GM04503 (cell line): ENCODE data around the gene PKDREJ.
"Not testable (repeated sequence)": the region's sequence is repeated elsewhere in the genome, so short reads cannot be mapped to it uniquely, and the experiment has no call there.

Experiments
- DNase-seq: peaks from one replicate; pipeline ENCODE4 v3.0.0-alpha.2; 2012; ENCODE audit warnings: low read depth

PKDREJ gene

GRCh38 chr22:46267431-46268279 is 4.5 kb upstream of the PKDREJ start, which contains the start of gene TTC38:
Gene TTC38, plus strand, starts transcription at chr22:46268008. Its CDS starts 32 bp downstream, at chr22:46268040.
- DNase-seq, result peak; percentile 30

DNA sequence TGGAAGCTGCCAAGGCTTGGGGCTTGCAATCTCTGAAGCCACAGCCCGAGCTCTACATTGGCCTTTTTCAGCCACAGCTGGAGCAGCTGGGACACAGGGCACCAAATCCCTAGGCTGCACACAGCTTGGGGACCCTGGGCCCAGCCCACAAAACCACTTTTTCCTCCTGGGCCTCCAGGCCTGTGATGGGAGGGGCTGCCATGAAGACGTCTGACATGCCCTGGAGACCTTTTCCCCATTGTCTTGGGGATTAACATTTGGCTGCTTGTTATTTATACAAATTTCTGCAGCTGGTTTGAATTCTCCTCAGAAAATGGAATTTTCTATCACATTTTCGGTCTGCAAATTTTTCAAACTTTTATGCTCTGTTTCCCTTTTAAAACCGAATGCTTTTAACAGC is 2.5 kb upstream of the PKDREJ start:
- not testable (repeated sequence) for DNase-seq

DNA sequence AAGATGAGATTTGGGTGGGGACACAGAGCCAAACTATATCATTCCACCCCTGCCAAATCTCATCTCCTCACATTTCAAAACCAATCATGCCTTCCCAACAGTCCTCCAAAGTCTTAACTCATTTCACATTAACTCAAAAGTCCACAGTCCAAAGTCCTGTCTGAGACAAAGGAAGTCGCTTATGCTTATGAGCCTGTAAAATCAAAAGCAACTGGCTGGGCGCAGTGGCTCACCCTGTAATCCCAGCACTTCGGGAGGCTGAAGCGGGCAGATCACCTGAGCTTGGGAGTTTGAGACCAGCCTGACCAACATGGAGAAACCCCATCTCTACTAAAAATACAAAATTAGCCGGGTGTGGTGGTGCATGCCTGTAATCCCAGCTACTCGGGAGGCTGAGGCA is 1.4 kb upstream of the PKDREJ start:
- DNase-seq, result not testable (repeated sequence)

GRCh38 chr22:46262449-46263215 is 511 bp downstream of the PKDREJ start:
- no peak for DNase-seq

- no peak for DNase-seq
Measured at GRCh38 chr22:46260038-46260437, 3.1 kb downstream of the PKDREJ start.

DNA sequence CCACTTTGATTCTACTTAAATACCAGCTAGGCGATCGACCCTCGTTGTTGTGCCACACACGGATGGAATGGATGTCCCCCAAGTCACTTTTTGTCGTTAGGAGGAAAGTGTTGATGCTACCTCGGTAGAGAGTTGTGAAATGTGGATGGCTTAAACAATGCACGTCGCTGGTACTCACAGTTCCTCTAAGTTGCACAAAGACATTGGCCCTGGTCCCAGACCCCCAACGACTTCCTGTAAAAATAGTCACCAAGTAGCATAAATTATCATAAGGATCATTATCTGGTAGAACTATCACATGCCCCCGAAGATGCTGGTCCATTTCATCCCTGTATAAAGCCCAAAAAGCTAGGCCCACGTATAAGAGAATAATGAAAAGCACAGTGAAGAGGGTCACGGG is 3.8 kb downstream of the PKDREJ start:
- DNase-seq, result no peak

GRCh38 chr22:46256358-46256958 is 6.7 kb downstream of the PKDREJ start:
- DNase-seq, result no peak

DNA sequence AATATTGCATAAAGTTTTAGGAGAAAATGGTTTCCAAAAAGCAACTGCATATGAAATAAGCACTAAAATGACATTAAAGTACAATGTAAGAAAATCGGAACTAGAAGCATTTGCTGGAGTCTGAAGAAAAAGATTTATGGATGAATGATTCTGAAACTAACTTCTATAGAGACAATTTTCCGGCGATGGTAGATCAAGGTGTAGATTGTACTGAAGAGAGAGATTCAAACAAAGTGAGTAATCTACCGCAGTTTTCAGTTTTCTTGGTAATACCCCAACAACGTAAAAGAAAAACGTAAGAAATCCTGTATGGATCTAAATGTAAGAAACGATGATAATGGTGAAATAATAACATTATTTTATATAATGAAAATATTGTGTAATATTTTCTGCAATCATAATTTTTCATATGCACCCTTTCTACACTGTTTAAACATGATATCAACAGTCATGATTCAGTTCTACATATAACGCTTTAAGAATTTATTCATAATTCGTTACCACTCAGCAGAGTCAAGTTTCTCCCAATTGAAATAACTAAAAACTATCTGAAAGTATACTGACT is 11.2 kb downstream of the PKDREJ start:
- DNase-seq, result no peak

DNA sequence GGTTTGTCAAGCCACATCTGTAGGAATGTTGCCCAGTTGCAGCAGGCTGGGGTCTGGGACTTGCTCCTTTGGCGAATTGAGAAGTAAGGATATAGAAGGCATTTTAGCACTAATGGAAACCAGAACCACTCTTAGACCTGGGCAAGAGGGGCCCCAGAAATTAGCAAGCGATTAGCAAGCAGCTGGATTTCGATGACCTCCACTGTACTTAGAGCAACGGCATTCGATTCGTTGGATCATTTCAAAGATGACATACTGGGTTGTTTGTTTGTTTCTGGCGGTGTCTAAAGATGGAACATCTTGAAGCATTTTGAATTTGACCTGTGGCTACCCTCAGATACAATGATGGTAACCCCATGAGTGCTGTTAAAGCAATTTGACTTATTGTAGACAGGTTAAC is 11.9 kb downstream of the PKDREJ start:
- DNase-seq, result no peak

DNA sequence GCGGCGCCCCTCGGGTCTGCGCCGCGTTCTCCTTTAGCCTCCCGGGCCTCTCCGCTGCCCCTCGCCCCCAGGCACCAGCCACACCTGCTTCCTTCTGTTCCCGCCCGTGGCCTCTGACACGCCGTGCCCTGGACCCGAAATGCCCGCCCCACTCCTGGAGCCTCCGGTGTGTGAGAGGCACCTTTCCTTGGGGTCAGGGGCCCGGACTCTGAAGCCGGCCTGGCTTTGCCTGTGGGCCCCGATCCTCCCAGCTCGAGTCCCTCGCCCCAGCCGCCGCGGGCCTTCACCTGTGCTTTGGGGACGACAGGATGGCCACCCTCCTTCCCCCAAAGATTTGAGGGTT is 12.4 kb downstream of the PKDREJ start:
- no peak for DNase-seq

DNA sequence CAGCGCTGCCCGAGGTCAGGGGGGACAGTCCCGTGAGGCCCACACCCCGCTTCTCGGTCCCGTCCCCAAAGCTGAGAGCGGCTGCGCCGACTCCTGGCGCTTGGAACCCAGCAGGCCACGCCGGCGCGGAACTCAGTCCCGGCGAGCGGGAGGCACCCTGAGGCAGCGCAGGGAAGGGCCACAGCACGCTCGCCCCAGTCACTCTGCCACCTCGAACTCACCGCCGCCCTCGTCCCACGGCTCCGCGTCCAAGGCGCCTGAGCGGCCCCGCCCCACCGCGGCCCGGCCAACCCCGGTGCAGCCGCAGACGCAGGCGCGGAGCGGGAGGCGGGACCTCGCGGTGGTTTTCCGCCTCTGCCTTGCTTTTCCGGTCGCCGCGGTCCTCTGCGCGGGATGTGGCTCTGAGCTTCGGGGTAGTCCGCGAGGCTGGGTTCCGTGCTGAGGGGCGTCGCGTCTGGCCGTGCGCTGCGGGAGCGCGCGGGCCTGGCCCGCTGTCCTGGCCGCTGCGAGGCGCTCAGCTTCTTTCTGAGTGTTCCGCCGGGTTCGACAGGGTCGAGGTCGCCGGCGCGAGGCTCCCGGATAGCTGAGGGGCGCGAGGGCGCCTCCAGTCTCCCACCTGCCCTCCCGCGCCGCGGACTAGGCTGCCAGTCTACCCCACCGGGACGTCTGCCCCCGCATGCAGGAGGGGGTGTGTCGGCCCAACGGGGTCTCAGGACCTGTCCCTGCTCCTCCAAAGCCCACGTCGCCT is 12.9 kb downstream of the PKDREJ start, which contains the start of gene CDPF1:
Gene CDPF1 (minus strand): TSS at position 259 of the 748 bp plus-strand sequence. CDS start 2,009 bp downstream, outside the sequence.
- peak; percentile 34 for DNase-seq

GRCh38 chr22:46247443-46247975 is 15.6 kb downstream of the PKDREJ start:
- DNase-seq, result no peak

GRCh38 chr22:46246178-46246577 is 17.0 kb downstream of the PKDREJ start:
- no peak for DNase-seq

DNA sequence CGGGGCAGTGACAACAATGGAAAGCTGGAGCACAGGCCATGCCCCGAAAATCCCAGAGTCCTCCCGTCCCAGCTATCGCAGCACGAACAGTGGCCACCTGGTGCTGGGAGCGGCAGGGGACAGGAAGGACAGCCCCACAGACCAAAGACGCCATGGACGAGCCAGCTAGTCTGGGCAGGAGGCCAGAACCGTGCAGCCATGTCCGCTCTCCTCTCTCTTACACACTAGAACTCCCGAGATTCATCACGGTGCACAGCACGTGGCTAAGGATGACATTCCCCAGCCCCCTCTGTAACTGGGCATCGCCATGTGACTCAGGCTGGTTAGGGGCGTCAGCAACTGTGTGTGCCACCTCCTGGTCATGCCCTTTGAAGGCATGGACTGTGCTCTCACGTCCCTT is 17.6 kb downstream of the PKDREJ start:
- no peak for DNase-seq

- DNase-seq, result no peak
Measured at GRCh38 chr22:46244771-46245170, 18.4 kb downstream of the PKDREJ start.

GRCh38 chr22:46242076-46242475 is 21.1 kb downstream of the PKDREJ start:
- no peak for DNase-seq

DNA sequence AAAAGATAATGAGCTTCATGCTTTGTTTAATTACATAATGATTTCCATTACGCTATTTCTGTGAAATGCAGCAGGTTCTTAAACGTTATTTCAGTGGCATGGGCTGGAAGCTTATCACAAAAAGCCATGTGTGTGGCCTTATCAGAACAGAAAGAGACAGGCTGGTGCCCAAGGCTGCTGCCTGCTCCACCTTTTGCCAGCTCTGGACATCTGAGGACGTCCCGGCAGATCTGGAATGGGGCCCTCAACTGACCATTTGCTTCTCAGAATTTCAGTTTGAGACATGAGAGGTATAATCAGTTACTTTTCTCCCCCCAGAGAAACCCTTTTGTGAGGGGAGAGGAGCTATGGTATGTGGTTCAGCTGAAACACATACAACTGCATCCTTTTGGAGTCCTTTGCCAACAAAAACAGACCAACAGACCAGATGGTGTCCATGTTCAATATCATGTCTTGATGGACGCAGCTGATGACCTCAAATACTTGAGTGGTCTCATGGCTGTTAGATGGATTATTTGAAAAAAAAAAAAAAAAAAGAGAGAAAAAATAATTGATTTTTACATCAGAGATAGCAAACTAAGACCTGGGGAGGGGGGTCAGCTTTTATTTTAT is 21.6 kb downstream of the PKDREJ start:
- DNase-seq, result no peak

DNA sequence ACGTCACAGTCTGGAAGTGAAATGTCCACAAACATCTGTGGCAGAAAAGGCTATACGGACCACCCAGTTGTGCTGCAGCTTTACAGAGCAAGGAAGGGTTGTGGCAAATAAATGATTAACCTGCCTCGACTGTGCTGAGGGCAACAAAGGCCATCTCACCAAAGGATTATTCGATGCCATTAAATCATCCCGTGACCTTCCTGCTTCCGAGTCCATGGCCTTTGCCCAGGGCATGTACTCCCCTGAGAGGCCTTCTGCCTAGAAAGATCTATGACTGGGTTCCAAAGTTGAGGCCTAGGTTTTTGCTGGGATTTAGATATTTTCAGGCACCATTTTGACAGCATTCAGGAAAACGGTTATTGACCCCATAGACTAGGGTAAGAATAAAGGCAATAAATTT is 22.2 kb downstream of the PKDREJ start:
- DNase-seq, result no peak

- no peak for DNase-seq
Measured at GRCh38 chr22:46240506-46240905, 22.6 kb downstream of the PKDREJ start.

DNA sequence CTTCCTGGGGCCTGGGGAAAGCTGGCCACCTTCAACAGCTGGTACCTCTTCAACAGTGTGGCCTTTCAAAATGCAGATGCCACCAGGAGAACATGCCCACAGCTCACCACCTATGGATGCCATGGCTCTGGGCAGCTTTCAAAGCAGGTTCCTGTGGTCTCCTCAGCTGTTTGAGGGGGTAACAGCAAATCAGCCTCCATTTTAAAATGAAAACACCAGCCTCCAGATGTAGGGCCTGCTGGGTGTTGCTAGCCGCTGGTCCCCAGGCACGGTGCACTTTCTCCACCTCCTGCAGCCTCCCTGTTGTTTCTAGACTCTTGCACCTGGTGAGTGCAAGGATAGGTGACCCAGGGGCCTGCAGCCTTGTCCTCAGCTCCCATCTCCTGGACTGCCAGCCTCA is 23.1 kb downstream of the PKDREJ start:
- no peak for DNase-seq
